Urinary bladder (tissue), 4 donors: ENCODE measurements around the gene PCSK5. TPM values are rescaled to one million over a fixed set of nuclear protein-coding genes. Genes with fewer than 3 reads are reported as not detected.

Experiments
- DNase-seq: peaks from one replicate; pipeline ENCODE4 v3.0.0-alpha.2; 2015; ENCODE audit errors: extremely low spot score
- H3K27ac ChIP-seq: one replicate; pipeline ENCODE4 v1.5.1; 2013; ENCODE audit warnings: low read depth, mild to moderate bottlenecking, moderate library complexity
- H3K36me3 ChIP-seq: one replicate; pipeline ENCODE4 v1.6.1; 2013; ENCODE audit warnings: mild to moderate bottlenecking, moderate library complexity; ENCODE audit not compliant: insufficient read depth
- H3K4me1 ChIP-seq: one replicate; pipeline ENCODE4 v1.6.1; 2013; ENCODE audit warnings: mild to moderate bottlenecking, moderate library complexity; ENCODE audit not compliant: insufficient read depth
- H3K4me3 ChIP-seq: one replicate; pipeline ENCODE4 v1.5.1; 2013; ENCODE audit warnings: low read depth, low read length
- WGBS: extraction: QIAGEN DNeasy Blood & Tissue Kit; methylation state at CpG from one replicate; pipeline ENCODE4 v1.1.7; 2013; 5-methylcytosine and 5-hydroxymethylcytosine counted together
- polyA plus RNA-seq: library from polyadenylated mRNA; stranded (reverse); fragments of 200-250 nt; gene quantifications from one replicate; pipeline ENCODE4 v1.2.3, GENCODE V29; 2013
- total RNA-seq: library from RNA; depleted of rRNA; stranded (reverse); fragments of >200 nt; gene quantifications from one replicate; pipeline ENCODE4 v1.2.3, GENCODE V29; 2014
- donor health status: healthy with polysubstance abuse.
- donor health status: healthy.

PCSK5 gene
- total and polyA plus RNA-seq, 2 donors = 6.1 to 25.4 TPM

- H3K36me3 ChIP-seq = no peaks in the 10 kb centered on the region
- H3K4me1 ChIP-seq = no peaks in the 10 kb centered on the region
- no peak overlapping the region for H3K27ac ChIP-seq
- whole genome bisulfite sequencing = 91% methylated on average over 2 of the region's 2 CpGs
- DNase-seq = no peak
- H3K4me3 ChIP-seq = no peak overlapping the region
These were observed 325.7 kb downstream of the PCSK5 start for GRCh38 chr9:76216161-76216649.

- Histone ChIP-seq H3K4me3 (no peak overlapping the region), H3K4me1 (no peaks in the 10 kb centered on the region), H3K27ac (no peak overlapping the region), H3K36me3 (no peaks in the 10 kb centered on the region)
- WGBS = 85% methylated on average over 9 of the region's 9 CpGs
- no peak for DNase-seq
These were observed 327.8 kb downstream of the PCSK5 start for GRCh38 chr9:76218117-76218885.

GRCh38 chr9:76218886-76219445 lies 328.5 kb downstream of the PCSK5 start:
- no peak for DNase-seq
- WGBS = 84% methylated on average over 9 of the region's 9 CpGs
- Histone ChIP-seq H3K4me3 (no peak overlapping the region), H3K27ac (no peak overlapping the region), H3K4me1 (no peaks in the 10 kb centered on the region), H3K36me3 (no peaks in the 10 kb centered on the region)

- Histone ChIP-seq H3K4me1 (no peaks in the 10 kb centered on the region), H3K4me3 (no peak overlapping the region), H3K36me3 (no peaks in the 10 kb centered on the region), H3K27ac (no peak overlapping the region)
- DNase-seq = no peak
- WGBS = 86% methylated on average over 11 of the region's 11 CpGs
These were observed 329.2 kb downstream of the PCSK5 start for GRCh38 chr9:76219560-76220151.

- Histone ChIP-seq H3K4me3 (no peak overlapping the region), H3K27ac (no peak overlapping the region), H3K36me3 (no peaks in the 10 kb centered on the region), H3K4me1 (no peaks in the 10 kb centered on the region)
- 62% methylated on average over 6 of the region's 6 CpGs for WGBS
- DNase-seq = no peak
These were observed 330.9 kb downstream of the PCSK5 start for GRCh38 chr9:76221423-76221822.

- H3K27ac ChIP-seq = no peak overlapping the region
- H3K36me3 ChIP-seq = no peaks in the 10 kb centered on the region
- peak; percentile 15 for DNase-seq
- no peak overlapping the region for H3K4me3 ChIP-seq
- 44% methylated on average over 3 of the region's 3 CpGs for WGBS
- H3K4me1 ChIP-seq = no peaks in the 10 kb centered on the region
These were observed 333.4 kb downstream of the PCSK5 start for GRCh38 chr9:76223749-76224340.

GRCh38 chr9:76227156-76227555 lies 336.7 kb downstream of the PCSK5 start:
- no peak overlapping the region for H3K27ac ChIP-seq
- no peaks in the 10 kb centered on the region for H3K36me3 ChIP-seq
- WGBS = 68% methylated on average over 2 of the region's 2 CpGs
- no peak overlapping the region for H3K4me3 ChIP-seq
- DNase-seq = no peak
- H3K4me1 ChIP-seq = no peaks in the 10 kb centered on the region

GRCh38 chr9:76231001-76231400 lies 340.5 kb downstream of the PCSK5 start:
- H3K4me3 ChIP-seq = no peak overlapping the region
- no peaks in the 10 kb centered on the region for H3K4me1 ChIP-seq
- no peak for DNase-seq
- 89% methylated on average over 5 of the region's 5 CpGs for WGBS
- H3K27ac ChIP-seq = no peak overlapping the region
- H3K36me3 ChIP-seq = no peaks in the 10 kb centered on the region

GRCh38 chr9:76232861-76233489 lies 342.5 kb downstream of the PCSK5 start:
- Histone ChIP-seq H3K27ac (no peak overlapping the region), H3K36me3 (no peaks in the 10 kb centered on the region), H3K4me1 (no peaks in the 10 kb centered on the region), H3K4me3 (no peak overlapping the region)
- no peak for DNase-seq
- WGBS = 79% methylated on average over 7 of the region's 7 CpGs

GRCh38 chr9:76240578-76240977 lies 350.1 kb downstream of the PCSK5 start:
- Histone ChIP-seq H3K36me3 (no peaks in the 10 kb centered on the region), H3K4me1 (no peaks in the 10 kb centered on the region), H3K27ac (no peak overlapping the region), H3K4me3 (no peak overlapping the region)
- WGBS = 83% methylated on average over 1 of the region's 1 CpG
- DNase-seq = no peak

GRCh38 chr9:76245518-76245917 lies 355.0 kb downstream of the PCSK5 start:
- WGBS = 91% methylated on average over 1 of the region's 1 CpG
- no peak for DNase-seq
- H3K4me3 ChIP-seq = no peak overlapping the region
- no peaks in the 10 kb centered on the region for H3K4me1 ChIP-seq
- H3K36me3 ChIP-seq = no peaks in the 10 kb centered on the region
- no peak overlapping the region for H3K27ac ChIP-seq

GRCh38 chr9:76246680-76247079 lies 356.2 kb downstream of the PCSK5 start:
- Histone ChIP-seq H3K4me3 (no peak overlapping the region), H3K36me3 (no peaks in the 10 kb centered on the region), H3K4me1 (no peaks in the 10 kb centered on the region), H3K27ac (no peak overlapping the region)
- WGBS = 96% methylated on average over 9 of the region's 9 CpGs
- no peak for DNase-seq

- DNase-seq = no peak
- WGBS = 93% methylated on average over 2 of the region's 2 CpGs
- no peaks in the 10 kb centered on the region for H3K36me3 ChIP-seq
- no peaks in the 10 kb centered on the region for H3K4me1 ChIP-seq
- no peak overlapping the region for H3K27ac ChIP-seq
- no peak overlapping the region for H3K4me3 ChIP-seq
These were observed 357.0 kb downstream of the PCSK5 start for GRCh38 chr9:76247426-76247825.
